PFSK-1 (cell line): ENCODE data around the gene LOC128125822.

Experiments used
- FOXP2 ChIP-seq: optimal IDR thresholded peaks from 2 replicates; pipeline ENCODE3; 2011; ENCODE audit warnings: borderline replicate concordance, control low read depth, inconsistent platforms; ENCODE audit not compliant: insufficient read depth; ENCODE audit errors: extremely low read length, extremely low read depth
- POLR2AphosphoS5 ChIP-seq: IDR thresholded peaks from 2 replicates; pipeline ENCODE4 v1.6.1; 2012; ENCODE audit warnings: low read depth, mild to moderate bottlenecking, control low read depth, low read length, moderate library complexity
- REST ChIP-seq, 2 experiments: IDR thresholded peaks; 2 replicates each; pipeline versions ENCODE4 v1.6.1 to v1.8.0; 2011 to 2012; ENCODE audit warnings: low read depth in 2 of 2, low read length in 2 of 2, control low read depth in 1 of 2, inconsistent platforms in 1 of 2, mild to moderate bottlenecking in 1 of 2, moderate library complexity in 1 of 2; ENCODE audit not compliant: insufficient read depth in 1 of 2
- SIN3A ChIP-seq: IDR thresholded peaks from 2 replicates; pipeline ENCODE4 v1.6.1; 2012; ENCODE audit warnings: mild to moderate bottlenecking, low read length, moderate library complexity, borderline replicate concordance; ENCODE audit not compliant: insufficient read depth
- TAF1 ChIP-seq: IDR thresholded peaks from 2 replicates; pipeline ENCODE4 v1.6.1; 2012; ENCODE audit warnings: low read length, control low read depth, borderline replicate concordance; ENCODE audit not compliant: insufficient read depth

Gene LOC128125822

GRCh38 chr6:63561288-63561687 lies 11.0 kb upstream of the LOC128125822 start:
- TF ChIP-seq TAF1 (no peak), REST (IDR thresholded peaks at IDR 0.05; ENCODE audit: insufficient read depth in 1 of 2, low read depth in 2 of 2, low read length in 2 of 2) (no peak), SIN3A (no peak), FOXP2 (no peak), POLR2AphosphoS5 (no peak)

GRCh38 chr6:63563235-63563634 lies 9.0 kb upstream of the LOC128125822 start:
- TF ChIP-seq POLR2AphosphoS5, result no peak
- TF ChIP-seq SIN3A, result no peak
- no peak for TF ChIP-seq TAF1
- no peak for TF ChIP-seq FOXP2
- no peak for TF ChIP-seq REST (IDR thresholded peaks at IDR 0.05; ENCODE audit: insufficient read depth in 1 of 2, low read depth in 2 of 2, low read length in 2 of 2)

- no peak for TF ChIP-seq POLR2AphosphoS5
- no peak for TF ChIP-seq SIN3A
- TF ChIP-seq TAF1, result no peak
- no peak for TF ChIP-seq FOXP2
- TF ChIP-seq REST (IDR thresholded peaks at IDR 0.05; ENCODE audit: insufficient read depth in 1 of 2, low read depth in 2 of 2, low read length in 2 of 2), result no peak
Measured at GRCh38 chr6:63565058-63565726, 7.1 kb upstream of the LOC128125822 start.

- TF ChIP-seq FOXP2, result no peak
- TF ChIP-seq TAF1, result no peak
- no peak for TF ChIP-seq REST (IDR thresholded peaks at IDR 0.05; ENCODE audit: insufficient read depth in 1 of 2, low read depth in 2 of 2, low read length in 2 of 2)
- no peak for TF ChIP-seq POLR2AphosphoS5
- no peak for TF ChIP-seq SIN3A
Measured at GRCh38 chr6:63565727-63566596, 6.3 kb upstream of the LOC128125822 start.
